ENCODE measurements around the gene BRD7. TPM values are rescaled to one million over a fixed set of nuclear protein-coding genes. Genes with fewer than 3 reads are reported as not detected.

Gene BRD7
- total RNA-seq, 1 donor from 2014 or later = 52.6 TPM

DNA sequence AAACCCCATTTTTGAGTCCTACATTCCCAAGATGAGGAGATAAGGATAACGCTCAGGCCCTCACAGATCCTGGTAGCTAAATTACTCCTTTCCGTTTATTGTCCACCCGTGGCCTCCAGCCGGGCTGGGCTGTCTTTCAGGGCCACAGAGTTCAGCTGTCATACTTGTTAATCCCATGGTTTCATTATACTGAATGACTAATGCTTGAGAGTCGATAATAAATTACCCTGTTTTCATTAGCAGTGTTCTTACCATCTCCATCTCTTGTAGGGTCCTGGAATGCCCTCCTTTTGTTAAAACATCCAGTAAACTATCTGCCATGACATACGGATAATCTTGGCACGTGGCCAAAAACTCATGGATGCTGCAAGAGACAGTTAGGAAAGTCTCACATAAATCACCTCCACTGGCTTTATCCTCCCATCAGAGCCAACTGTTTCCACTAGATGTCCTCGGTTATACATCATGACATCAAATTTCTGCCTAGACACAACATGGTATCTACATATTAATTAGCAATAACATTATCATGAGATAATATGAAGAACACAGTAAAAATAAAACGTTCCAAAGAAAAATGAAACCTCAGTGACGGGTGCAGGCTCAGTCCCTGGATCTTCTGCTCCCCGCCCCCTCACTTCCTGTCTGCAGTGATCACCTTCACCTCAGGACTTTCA lies 45.3 kb downstream of the BRD7 start:
- DNase-seq (ENCODE audit: low spot score) = no peak

DNA sequence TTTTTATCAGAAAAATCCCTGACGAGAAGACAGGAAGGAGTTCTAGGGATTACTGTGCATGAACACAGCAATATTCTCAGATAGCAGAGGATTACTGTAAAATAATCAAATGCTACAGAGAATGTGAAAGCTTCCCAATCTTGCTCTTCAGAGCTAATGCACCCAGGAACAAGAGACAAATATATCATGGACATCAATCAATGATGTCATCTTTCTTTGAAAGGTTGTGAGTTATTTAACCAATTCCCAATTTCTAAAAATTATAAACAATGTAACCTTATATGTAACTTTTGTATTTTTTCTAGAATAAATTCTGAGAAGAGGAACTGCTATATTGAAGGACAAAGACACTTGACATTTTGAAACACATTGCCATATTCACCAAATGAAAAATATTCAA lies 46.5 kb downstream of the BRD7 start:
- DNase-seq (ENCODE audit: low spot score) = no peak

GRCh38 chr16:50320310-50320709 lies 48.5 kb downstream of the BRD7 start:
- DNase-seq (ENCODE audit: low spot score) = no peak

DNA sequence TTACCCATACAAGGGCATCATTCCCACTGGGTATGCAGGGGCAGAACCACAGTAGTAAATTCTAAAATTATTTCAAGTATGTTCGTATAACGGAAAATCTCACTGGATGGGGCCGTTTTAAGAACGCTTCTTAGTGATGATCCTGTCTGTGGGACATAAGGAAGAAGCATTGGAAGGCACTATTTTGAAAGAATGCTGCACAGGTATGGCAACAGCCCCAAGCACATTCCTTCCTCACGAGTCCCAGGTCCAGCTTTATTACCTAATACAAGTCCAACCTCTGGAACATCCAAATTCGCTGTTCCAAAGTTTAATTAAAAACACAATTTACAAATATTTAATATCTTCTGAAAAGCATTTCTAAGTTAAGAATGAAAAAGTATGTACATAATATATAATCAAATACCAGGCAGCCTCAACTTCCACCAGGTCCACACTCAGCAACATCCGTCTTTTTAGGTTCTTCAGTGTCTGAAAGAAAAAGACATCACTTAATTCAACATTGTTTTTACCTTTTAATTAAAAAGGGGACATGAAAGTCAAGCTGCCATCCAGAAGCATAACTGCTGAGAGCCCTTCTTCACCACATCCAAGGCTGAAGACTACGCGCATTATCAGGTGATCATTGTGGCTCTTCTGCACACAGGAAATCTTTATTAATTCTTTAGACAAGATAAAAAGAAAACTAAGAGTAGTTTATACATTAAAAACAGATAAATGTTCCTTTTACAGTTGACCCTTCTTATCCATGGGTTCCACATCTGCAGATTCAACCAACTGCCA lies 49.8 kb downstream of the BRD7 start:
- no peak for DNase-seq (ENCODE audit: low spot score)

DNA sequence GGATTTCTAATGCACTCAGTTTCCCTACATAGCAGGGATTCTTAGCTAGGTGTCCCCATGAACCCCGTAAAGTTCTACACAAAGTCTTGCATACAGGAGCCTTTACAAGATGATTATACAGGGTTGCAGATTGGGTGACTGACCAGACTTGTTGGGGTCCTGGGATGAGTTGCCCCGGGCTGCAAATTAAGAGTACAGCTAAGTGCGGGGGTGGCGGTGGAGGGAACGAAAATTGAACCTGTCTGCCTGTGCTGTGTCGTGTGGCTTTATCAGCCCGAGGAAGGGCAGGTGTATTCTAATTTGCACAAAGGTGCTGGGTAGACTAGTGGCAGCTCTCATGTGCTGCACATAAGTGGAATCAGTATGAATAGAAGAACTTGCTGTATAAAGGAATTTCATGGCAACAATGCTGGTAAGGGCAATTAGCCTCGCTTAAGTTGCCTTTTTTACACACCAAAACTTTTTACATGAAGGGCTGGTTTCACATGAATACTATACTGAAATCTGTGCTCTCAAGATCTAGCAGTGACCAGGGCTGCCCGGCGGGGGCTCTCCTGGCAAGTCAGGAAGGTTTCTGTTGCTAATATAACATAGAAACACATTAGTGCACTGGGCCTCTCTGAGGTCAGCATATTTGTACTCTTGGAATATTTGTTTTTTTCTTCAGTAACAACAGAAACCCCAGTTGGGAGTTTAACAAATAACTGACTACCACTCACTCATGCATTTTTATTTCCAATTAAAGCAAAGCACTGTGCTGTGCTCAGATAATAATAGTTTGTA lies 51.7 kb downstream of the BRD7 start:
- DNase-seq (ENCODE audit: low spot score) = peak; percentile 79

DNA sequence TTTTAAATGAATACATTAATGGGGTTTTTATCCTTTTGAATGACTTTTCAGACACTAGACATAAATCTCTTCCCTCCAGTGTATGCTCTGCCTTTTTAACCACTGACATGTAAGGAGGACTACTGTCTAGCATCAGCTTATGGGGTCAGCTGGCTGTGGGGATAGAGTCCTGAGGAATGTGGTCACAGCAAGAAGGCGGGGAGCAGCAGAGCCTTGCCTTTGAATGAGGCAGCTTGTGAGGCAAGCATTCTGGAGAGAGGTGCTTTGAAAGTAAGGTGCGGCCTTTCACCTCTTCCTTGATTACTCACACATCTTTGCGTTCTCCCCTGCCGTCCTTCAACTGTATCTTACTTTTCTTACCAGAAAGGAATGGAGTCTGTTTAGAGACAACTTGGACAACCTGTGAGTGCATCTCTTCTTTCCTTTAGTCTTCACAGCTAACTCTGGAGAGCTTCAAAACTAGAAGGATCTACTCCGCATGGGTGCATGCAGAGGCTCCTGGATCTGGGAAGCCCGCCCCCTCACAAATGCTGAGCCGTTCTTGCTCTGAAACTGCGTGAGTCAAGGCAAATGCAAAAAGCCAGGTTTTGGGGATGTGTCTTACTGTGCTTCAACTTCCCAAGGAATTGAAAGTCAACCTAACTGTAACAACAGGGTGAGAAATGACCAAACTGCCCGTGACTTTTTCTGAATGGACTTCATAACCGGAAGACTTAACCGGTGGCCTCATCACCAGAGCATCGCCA lies 52.5 kb downstream of the BRD7 start:
- DNase-seq (ENCODE audit: low spot score) = no peak

- DNase-seq (ENCODE audit: low spot score) = no peak
These were observed 53.3 kb downstream of the BRD7 start for GRCh38 chr16:50315346-50315997.

DNA sequence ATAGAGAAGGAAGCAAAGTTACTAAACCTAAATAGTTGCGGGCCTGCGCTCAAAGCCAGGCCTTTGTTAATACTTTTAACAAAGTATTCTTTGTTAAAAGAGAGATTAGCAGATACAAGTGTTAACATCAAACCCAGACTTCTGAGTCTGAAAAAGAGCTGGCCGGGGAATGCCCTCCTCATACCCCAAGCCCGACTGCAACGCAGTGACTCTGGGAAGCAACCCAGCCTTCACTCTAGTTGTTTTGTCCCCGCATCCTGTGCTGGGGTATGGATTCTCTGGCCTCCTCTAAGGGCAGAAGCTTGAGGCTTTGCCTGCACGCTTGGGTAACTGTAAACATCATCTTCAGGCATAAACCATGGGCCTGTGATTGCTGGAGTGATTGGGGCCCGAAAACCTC lies 54.1 kb downstream of the BRD7 start:
- no peak for DNase-seq (ENCODE audit: low spot score)

- peak; percentile 89 for DNase-seq (ENCODE audit: low spot score)
These were observed 55.0 kb downstream of the BRD7 start for GRCh38 chr16:50313596-50314478.

- DNase-seq (ENCODE audit: low spot score) = peak; percentile 82
These were observed 56.8 kb downstream of the BRD7 start for GRCh38 chr16:50311891-50312501.

DNA sequence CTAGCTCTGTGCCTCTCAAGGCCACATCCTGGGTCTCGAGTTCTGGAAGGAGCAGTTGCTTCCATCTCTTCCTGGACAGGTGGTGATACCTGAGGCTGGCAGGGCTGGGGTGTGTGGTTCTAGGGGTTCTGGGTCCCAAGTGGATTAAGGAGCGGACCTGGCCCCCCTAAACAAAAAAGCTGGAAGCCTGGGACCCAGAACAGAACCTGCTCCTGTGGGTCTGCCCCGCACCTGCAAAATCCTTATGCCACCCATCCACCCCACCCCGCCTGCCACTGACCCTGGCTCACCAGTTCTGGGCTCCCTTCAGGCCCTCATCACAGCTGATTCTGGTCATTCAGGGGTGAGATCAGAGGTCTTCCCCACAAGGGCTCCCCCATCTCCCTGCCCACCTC lies 57.7 kb downstream of the BRD7 start:
- DNase-seq (ENCODE audit: low spot score) = peak; percentile 41

- DNase-seq (ENCODE audit: low spot score) = peak; percentile 72
These were observed 58.3 kb downstream of the BRD7 start for GRCh38 chr16:50310308-50311133.

DNA sequence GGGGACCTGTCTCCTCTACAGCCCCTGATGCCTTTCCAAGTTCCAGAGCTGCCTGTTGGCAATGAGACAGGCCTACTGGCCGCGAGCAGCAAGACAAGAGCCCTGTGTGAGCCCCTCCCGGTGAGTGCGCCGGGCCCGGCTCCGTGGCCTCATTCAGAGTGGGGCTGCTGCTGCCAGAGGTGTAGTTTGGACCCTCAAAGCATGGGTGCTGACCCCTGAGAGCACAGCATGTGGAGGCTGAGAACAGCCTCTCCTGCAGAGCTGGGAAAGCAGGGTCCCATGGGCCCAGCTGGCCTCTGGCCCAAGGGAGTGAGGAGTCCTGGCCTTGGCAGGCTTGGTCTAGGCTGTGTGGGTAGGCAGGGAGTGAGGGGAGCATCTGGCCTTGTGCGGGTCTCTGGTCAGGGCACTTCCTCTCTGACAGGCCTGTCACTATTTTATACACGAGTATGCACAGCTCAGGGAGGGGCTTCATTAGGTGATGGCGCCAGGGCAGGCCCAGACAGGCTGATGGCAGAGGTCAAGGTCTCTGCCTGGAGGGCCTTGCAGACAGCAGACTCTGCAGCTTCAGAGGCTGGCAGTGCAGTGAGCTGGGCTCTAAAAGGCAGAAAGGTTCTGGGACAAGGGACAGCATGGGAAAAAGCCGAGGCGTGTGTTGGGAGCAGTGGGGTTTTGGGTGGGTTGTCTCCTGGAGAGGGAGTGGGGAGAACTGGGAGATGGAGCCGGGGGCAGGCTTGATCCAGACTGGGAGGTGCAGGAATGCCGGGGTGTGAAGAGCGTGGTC lies 59.1 kb downstream of the BRD7 start:
- DNase-seq (ENCODE audit: low spot score) = peak; percentile 76

DNA sequence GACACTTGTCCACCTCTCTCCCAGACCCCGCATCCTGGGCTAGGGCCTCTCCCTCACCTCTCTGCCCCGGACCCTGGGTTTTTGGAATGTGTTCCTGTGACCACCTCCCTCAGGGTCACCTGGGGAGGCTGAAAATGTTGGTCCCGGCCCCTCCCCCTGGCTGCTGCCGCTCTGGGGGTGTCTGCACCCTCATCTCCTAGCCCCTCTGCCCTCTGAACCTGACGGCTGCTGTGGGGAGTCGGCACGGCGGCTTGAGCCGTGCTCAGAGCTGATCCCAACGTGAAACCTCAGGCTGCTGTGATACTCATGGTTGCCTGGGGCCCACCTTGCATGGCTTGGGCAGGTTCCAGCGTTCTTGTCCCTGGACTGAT lies 59.6 kb downstream of the BRD7 start:
- peak; percentile 78 for DNase-seq (ENCODE audit: low spot score)

DNA sequence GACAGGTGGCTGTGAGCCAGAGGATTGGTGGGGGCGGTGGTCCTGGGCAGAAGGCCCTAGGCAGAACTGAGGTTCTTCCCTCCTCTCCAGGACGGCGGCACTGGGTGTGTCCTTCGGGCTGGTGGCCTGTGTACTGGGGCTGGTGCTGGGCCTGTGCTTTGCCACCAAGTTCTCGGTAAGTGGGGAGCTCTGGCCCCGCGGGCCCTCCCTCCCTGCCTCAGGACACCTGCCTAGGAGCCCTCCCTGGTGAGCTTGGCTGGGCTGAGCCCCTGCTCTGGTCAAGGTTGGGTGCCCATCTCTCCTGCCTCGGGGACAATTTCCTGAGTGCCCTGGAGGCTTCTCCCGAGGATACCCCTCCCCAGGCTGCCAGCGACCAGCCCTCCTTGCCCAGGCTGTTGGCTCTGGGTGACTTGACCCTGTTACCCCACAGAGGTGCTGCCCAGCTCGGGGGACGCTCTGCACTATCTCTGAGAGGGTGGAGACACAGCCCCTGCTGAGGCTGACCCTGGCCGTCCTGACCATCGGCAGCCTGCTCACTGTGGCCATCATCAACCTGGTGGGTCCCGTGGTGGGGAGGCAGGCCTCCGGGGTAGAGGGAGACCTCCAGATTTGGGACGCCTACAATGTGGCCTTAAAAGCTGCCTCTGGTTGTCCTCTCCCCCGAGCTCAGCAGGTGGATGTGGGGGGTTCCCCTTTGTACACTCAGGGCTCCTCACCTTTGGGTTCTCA lies 60.4 kb downstream of the BRD7 start:
- DNase-seq (ENCODE audit: low spot score) = peak; percentile 84

- DNase-seq (ENCODE audit: low spot score) = peak; percentile 68
These were observed 62.5 kb downstream of the BRD7 start for GRCh38 chr16:50306287-50306686.
